Esophagus muscularis mucosa (tissue), 4 donors: ENCODE results near the gene GSTCD. TPM values are rescaled to one million over a fixed set of nuclear protein-coding genes. Genes with fewer than 3 reads are reported as not detected.
A peak's percentile ranks its signal among the peaks of the same experiment; 100 is the strongest.

Experiments used
- DNase-seq: peaks from one replicate; pipeline ENCODE4 v3.0.0-alpha.2; 2017; ENCODE audit errors: extremely low spot score
- H3K27ac ChIP-seq, 4 donors: fragments of 200-600 bp; sonication (generic); replicated peaks in 1 of 4; 1 replicate in 3 of 4; 2 replicates in 1 of 4; pipeline ENCODE4 v1.5.1; 2016 to 2019; ENCODE audit warnings: mild to moderate bottlenecking in 1 of 4
- H3K27me3 ChIP-seq, 4 donors: fragments of 200-600 bp; sonication (generic); one replicate each; pipeline versions ENCODE4 v1.5.1 to v1.6.0; 2016 to 2019
- H3K36me3 ChIP-seq, 4 donors: fragments of 200-600 bp; sonication (generic); one replicate each; pipeline ENCODE4 v1.5.1; 2016 to 2019
- H3K4me1 ChIP-seq, 4 donors: fragments of 200-600 bp; sonication (generic); one replicate each; pipeline ENCODE4 v1.5.1; 2016 to 2019
- H3K4me3 ChIP-seq, 4 donors: fragments of 200-600 bp; sonication (generic); 1 replicate in 2 of 4; 2 replicates in 2 of 4; pipeline ENCODE4 v1.5.1; 2016 to 2019; ENCODE audit warnings: mild to moderate bottlenecking in 4 of 4, moderate library complexity in 1 of 4
- H3K9me3 ChIP-seq, 4 donors: fragments of 200-600 bp; sonication (generic); 1 replicate in 3 of 4; 2 replicates in 1 of 4; pipeline ENCODE4 v1.5.1; 2016 to 2019
- CTCF ChIP-seq, 3 experiments: fragments of 200-600 bp in 2 of 3; fragments of 450-650 bp in 1 of 3; sonication (generic) in 2 of 3; IDR thresholded peaks; one replicate each; pipeline ENCODE4 v1.5.1; 2017 to 2019; ENCODE audit warnings: antibody characterized with exemption in 3 of 3, mild to moderate bottlenecking in 2 of 3, moderate library complexity in 1 of 3
- EP300 ChIP-seq: sonication (generic); formaldehyde crosslinking; IDR thresholded peaks from one replicate; pipeline ENCODE4 v1.6.1; 2017; ENCODE audit warnings: antibody characterized with exemption
- POLR2A ChIP-seq: fragments of 450-650 bp; IDR thresholded peaks from one replicate; pipeline ENCODE4 v1.6.1; 2017; ENCODE audit warnings: antibody characterized with exemption, moderate library complexity, mild to moderate bottlenecking, low read depth
- POLR2AphosphoS5 ChIP-seq, 2 donors: sonication (generic); formaldehyde crosslinking; IDR thresholded peaks; one replicate each; pipeline ENCODE4 v1.6.1; 2017; ENCODE audit warnings: antibody characterized with exemption in 2 of 2
- WGBS: methylation state at CpG from one replicate; pipeline ENCODE4 v1.1.5; 2018; 5-methylcytosine and 5-hydroxymethylcytosine counted together
- intact Hi-C: fragments of 100-400 bp; cut with DNase I; formaldehyde crosslinking; loops from one replicate; pipeline ENCODE4 v1.15.1; 2023
- total RNA-seq, 4 donors: library from RNA; depleted of rRNA; stranded (reverse); fragments of >200 nt; gene quantifications; one replicate each; pipeline versions ENCODE4 v1.1.0 to v1.2.1, GENCODE V29; 2016

GSTCD gene
- total RNA-seq, 4 donors from 2014 or later = 5.2 to 14.5 (median 8.1) TPM

GRCh38 chr4:105896461-105896942, 187.9 kb downstream of the GSTCD start:
- Histone ChIP-seq H3K36me3 (no peaks in the 10 kb centered on the region), H3K4me3 (peak overlapping the region; percentile 67 to 85 (median 71)), H3K4me1 (peaks cover 4 to 52% (median 28%) of the 10 kb centered on the region in 4 donors), H3K27ac (peak overlapping the region; percentile 68 to 88 (median 78)), H3K9me3 (no peaks in the 10 kb centered on the region), H3K27me3 (peaks cover 0 to 17% (median 3%) of the 10 kb centered on the region in 4 donors)
- WGBS = 4% methylated on average over 22 of the region's 22 CpGs
- DNase-seq = no peak
- no peak for TF ChIP-seq EP300
- TF ChIP-seq POLR2A = no peak
- no peak for TF ChIP-seq CTCF (IDR thresholded peaks at IDR 0.05)
- no peak for TF ChIP-seq POLR2AphosphoS5 (IDR thresholded peaks at IDR 0.05)
- intact Hi-C loops = no loop called here

Other genes with a start within 250 kb of the GSTCD start
- 100 to 1,000 TPM in 1 of 4 donors, 10 to 100 TPM in 3; 65.6 to 100 (median 72.5) TPM for gene PPA2, start 234.7 kb upstream of the GSTCD start, total RNA-seq
- under 1 TPM in 1 of 4 donors, not detected in 3; 0.29 TPM for gene ARHGEF38, start 156.2 kb upstream of the GSTCD start, total RNA-seq
- gene INTS12, start 95 bp upstream of the GSTCD start, total RNA-seq = 10 to 100 TPM; 19.1 to 24.5 (median 22.9) TPM
- gene NPNT, start 186.7 kb downstream of the GSTCD start, total RNA-seq = 10 to 100 TPM; 43.2 to 87.0 (median 59.4) TPM